Activated CD4-positive, alpha-beta memory T cell treated with anti-CD3 and anti-CD28 coated beads, Interleukin-2, amount 10 ng/mL, durations not matched to agents 7 days and 5 days (primary cell): Measurements from ENCODE around the gene AGBL1. TPM values are rescaled to one million over a fixed set of nuclear protein-coding genes. Genes with fewer than 3 reads are reported as not detected.

Experiments
- CTCF ChIA-PET: fragments of 350-600 bp; sonication (Branson Sonifier 250); formaldehyde crosslinking; loops from one replicate; lab custom pipeline; 2021; ENCODE audit warnings: antibody characterized with exemption, inconsistent platforms; lab: Charles Lee
- POLR2A ChIA-PET: fragments of 350-600 bp; sonication (Branson Sonifier 250); formaldehyde crosslinking; loops from one replicate; lab custom pipeline; 2021; ENCODE audit warnings: antibody characterized with exemption; lab: Charles Lee
- DNase-seq: peaks from one replicate; pipeline ENCODE4 v3.0.0-alpha.2; 2020
- H3K27ac Mint-ChIP-seq: one replicate; pipeline ENCODE4 v1.8.0; 2021; ENCODE audit warnings: mild to moderate bottlenecking, mixed read lengths
- H3K27me3 Mint-ChIP-seq: one replicate; pipeline ENCODE4 v1.8.0; 2021; ENCODE audit warnings: mixed read lengths
- H3K36me3 Mint-ChIP-seq: one replicate; pipeline ENCODE4 v1.8.0; 2021; ENCODE audit warnings: low read depth, mixed read lengths
- H3K4me1 Mint-ChIP-seq: one replicate; pipeline ENCODE4 v1.8.0; 2021; ENCODE audit warnings: mixed read lengths
- H3K4me3 Mint-ChIP-seq: one replicate; pipeline ENCODE4 v1.8.0; 2021; ENCODE audit warnings: mild to moderate bottlenecking, mixed read lengths
- H3K9me3 Mint-ChIP-seq: one replicate; pipeline ENCODE4 v1.8.0; 2021; ENCODE audit warnings: mixed read lengths
- total RNA-seq, 2 experiments: library from RNA; stranded (reverse); gene quantifications; one replicate each; pipeline ENCODE4 v1.2.3, GENCODE V29; 2021

Gene AGBL1
- total RNA-seq, 2 experiments from 2014 or later = not detected

DNA sequence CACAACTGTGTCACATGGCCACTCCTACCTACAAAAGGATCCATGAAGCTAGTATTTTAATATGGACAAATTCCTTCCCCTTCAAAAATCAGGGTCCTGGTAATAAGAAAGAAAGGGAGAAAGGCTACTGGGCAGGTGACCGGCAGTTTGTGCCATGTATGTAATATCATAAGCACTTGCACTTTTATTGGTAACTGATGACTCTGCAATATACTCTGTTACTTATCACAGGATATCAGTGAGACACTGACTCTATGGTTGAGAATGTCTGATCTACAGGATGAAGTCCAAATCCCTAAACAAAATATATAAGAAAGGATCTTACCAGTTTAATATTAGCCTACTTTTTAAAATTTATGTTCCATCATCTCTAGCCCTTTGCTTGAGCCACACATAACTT, 315.2 kb downstream of the AGBL1 start:
- H3K27me3 Mint-ChIP-seq = no peaks in the 10 kb centered on the region
- H3K4me1 Mint-ChIP-seq = no peaks in the 10 kb centered on the region
- ChIA-PET POLR2A (no interaction called here), CTCF (no interaction called here)
- DNase-seq = no peak
- H3K9me3 Mint-ChIP-seq = no peaks in the 10 kb centered on the region
- H3K36me3 Mint-ChIP-seq = no peaks in the 10 kb centered on the region
- H3K27ac Mint-ChIP-seq = no peak overlapping the region
- H3K4me3 Mint-ChIP-seq = no peak overlapping the region

DNA sequence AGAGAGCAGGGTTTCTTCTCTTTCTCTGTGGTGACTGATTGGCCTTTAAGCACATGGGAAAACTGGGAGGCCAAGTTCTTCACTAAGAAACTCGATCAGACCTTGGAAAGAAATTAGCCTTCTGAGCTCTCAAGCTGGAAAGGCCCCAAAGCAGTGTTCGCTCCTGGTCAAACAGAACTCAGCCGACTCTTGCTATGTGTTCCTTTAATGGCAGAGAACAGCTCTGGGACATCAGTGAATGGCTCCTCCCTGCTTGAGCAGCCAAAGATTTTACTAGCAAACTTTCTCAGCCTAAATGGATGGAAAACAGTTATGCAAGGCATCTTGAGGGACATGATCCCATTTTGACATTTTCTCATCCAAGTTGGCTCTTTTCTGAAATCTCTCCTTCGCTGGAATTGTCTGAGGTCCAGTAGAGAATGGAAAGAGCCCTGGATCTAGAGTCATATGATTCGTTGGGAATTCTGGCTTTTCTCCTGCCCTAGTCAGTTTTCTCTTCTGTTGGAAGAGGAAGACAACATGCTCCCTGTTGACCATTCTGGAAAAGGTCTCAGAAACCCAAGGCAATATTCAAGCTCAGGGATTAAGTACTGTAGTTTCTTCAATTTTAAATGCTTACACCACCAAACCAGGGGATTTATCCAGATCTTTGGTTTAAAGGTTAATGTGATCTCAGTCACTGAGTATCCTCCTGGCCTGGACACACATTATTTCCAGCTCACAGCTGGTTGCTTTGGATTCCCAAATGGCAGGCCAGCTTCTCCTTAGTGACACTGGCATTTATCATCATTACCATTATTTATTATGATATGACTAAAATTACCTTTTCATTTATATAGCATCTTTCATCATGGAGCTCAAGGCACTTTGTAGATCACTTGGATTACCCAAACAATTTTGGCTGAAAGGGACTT, 319.6 kb downstream of the AGBL1 start:
- no peaks in the 10 kb centered on the region for H3K9me3 Mint-ChIP-seq
- H3K4me1 Mint-ChIP-seq = no peaks in the 10 kb centered on the region
- no peaks in the 10 kb centered on the region for H3K36me3 Mint-ChIP-seq
- H3K27me3 Mint-ChIP-seq = no peaks in the 10 kb centered on the region
- no peak for DNase-seq
- CTCF ChIA-PET = no interaction called here
- POLR2A ChIA-PET = no interaction called here
- no peak overlapping the region for H3K27ac Mint-ChIP-seq
- no peak overlapping the region for H3K4me3 Mint-ChIP-seq

DNA sequence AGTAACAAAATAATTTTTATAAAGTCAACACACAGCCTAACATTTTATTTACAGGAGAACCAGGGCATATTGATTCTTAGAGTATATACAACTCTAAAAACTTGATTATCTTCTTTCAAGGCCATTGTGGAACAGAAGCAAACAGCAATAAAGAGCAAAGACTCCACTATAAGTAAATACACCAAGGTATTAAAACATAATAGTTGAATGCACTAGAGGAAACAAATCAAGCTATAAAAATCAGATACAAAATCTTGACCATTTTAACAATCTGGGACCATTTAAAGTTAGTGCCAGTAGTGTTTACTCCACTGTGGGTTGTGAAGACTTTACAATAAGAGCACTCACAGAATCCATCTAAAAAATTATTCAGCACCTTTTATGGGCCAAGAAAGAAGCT, 323.6 kb downstream of the AGBL1 start:
- Mint-ChIP-seq H3K4me1 (no peaks in the 10 kb centered on the region), H3K9me3 (no peaks in the 10 kb centered on the region), H3K27ac (no peak overlapping the region), H3K36me3 (no peaks in the 10 kb centered on the region), H3K4me3 (no peak overlapping the region), H3K27me3 (no peaks in the 10 kb centered on the region)
- ChIA-PET CTCF (no interaction called here), POLR2A (no interaction called here)
- DNase-seq = no peak

DNA sequence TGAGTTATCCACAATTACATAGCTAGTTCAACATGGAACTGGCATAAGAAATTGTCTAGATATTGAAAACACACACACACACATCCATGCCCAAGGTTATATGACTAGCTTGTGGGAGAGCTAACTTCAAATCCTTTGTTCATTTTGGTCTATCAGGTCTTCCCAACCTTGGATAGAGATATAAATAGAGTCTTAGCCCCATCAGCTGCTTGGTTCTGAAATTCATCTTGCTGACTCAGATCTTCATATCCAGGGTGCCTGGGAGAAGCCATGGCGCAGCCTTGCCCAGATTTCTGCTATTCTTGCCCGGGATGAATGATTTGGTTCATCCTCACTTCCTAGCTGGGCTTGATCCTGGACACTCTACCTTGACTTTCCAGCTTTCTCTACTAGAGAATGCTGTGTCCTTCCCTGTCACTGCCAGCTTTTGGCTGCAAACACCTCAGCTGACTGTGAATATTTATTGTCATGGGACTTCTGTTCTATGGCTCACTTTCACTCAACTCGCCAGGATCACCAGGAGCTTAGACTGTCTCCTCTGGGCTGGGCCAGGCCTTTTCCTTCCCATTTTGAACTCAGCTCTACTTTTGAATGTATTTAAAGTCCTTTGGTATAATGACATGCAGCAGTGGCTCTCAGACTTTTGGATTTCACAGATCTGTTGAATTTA, 324.4 kb downstream of the AGBL1 start:
- no peak for DNase-seq
- ChIA-PET POLR2A (no interaction called here), CTCF (no interaction called here)
- Mint-ChIP-seq H3K27me3 (no peaks in the 10 kb centered on the region), H3K4me3 (no peak overlapping the region), H3K9me3 (no peaks in the 10 kb centered on the region), H3K36me3 (no peaks in the 10 kb centered on the region), H3K4me1 (no peaks in the 10 kb centered on the region), H3K27ac (no peak overlapping the region)

DNA sequence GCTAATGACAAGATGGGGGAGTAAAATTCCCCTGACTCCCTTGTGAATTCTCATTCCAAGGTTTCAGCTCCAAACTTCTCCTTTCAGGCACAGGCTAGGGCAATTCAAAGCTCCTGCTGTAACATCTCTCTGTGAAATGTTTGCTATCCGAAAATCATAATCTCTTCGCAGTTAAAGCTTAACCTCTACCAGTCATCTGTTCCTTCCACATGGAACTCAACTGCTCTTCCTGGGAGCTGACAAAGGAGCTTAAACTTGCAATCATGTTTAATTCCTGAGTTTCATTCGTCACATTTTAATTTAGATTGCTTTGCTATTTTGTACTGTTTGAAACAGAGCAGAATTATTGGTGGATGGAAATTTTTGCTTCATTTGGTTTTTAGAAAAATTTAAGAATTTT, 328.6 kb downstream of the AGBL1 start:
- Mint-ChIP-seq H3K9me3 (no peaks in the 10 kb centered on the region), H3K36me3 (no peaks in the 10 kb centered on the region), H3K4me3 (no peak overlapping the region), H3K27me3 (no peaks in the 10 kb centered on the region), H3K27ac (no peak overlapping the region), H3K4me1 (no peaks in the 10 kb centered on the region)
- CTCF ChIA-PET = no interaction called here
- POLR2A ChIA-PET = no interaction called here
- DNase-seq = no peak

DNA sequence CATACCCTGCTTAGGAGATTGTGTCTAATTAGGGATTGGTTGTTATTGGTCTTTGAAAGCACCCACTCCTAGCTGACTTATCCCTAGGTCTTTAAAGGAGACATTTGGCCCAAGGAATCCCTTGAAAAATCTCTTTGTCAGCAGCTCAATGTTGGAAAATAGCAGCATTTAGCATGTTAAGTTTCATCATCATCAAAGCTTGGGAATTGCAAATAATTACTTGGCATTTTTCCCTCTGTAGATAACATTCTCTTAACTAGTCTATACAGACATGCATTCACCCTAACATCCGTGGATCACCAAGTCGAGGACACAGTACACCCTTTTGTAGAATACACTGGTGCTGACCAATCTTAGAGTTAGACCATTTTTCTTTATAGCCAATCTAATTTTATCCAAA, 332.2 kb downstream of the AGBL1 start:
- no peaks in the 10 kb centered on the region for H3K27me3 Mint-ChIP-seq
- ChIA-PET CTCF (no interaction called here), POLR2A (no interaction called here)
- no peak overlapping the region for H3K4me3 Mint-ChIP-seq
- H3K4me1 Mint-ChIP-seq = no peaks in the 10 kb centered on the region
- H3K9me3 Mint-ChIP-seq = no peaks in the 10 kb centered on the region
- H3K36me3 Mint-ChIP-seq = no peaks in the 10 kb centered on the region
- no peak for DNase-seq
- H3K27ac Mint-ChIP-seq = no peak overlapping the region

DNA sequence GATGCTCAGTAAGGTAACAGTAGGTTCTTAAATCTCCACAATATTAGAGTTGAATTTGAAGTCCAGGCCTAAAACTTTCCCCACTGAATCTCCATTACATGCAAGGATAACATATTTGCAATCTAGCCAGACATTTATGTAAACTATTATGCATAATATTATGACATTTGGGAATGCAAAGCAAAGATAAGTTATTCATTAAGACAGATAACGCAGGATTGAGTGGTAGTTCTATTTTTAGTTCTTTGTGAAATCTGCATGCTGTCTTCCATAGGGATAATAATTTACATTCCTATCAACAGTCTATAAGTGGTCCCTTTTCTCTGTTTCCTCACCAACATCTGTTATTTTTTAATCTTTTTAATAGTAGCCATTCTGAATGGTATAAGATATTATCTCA, 333.5 kb downstream of the AGBL1 start:
- DNase-seq = no peak
- no peaks in the 10 kb centered on the region for H3K4me1 Mint-ChIP-seq
- H3K27me3 Mint-ChIP-seq = no peaks in the 10 kb centered on the region
- no peaks in the 10 kb centered on the region for H3K36me3 Mint-ChIP-seq
- H3K27ac Mint-ChIP-seq = no peak overlapping the region
- H3K9me3 Mint-ChIP-seq = no peaks in the 10 kb centered on the region
- ChIA-PET CTCF (no interaction called here), POLR2A (no interaction called here)
- no peak overlapping the region for H3K4me3 Mint-ChIP-seq

DNA sequence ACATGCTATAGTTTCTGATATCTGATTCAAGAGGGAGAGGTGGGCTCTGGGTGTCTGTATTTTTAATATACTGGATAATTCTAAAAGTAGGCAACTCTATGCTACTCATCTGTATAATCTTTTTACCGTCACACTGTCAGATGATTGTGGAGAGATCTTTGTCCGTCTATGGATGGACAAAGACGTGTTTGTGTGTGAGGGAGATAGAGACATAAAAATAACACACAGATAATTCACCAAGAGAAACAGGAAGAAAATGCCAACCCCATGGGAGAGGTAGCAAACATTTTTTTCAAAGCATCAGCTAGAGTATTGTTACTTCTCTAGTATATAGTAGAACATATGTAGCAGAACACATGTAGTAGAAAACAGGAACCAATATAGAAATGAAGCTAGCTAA, 346.1 kb downstream of the AGBL1 start:
- Mint-ChIP-seq H3K9me3 (peaks cover 8% of the 10 kb centered on the region), H3K4me1 (no peaks in the 10 kb centered on the region), H3K4me3 (no peak overlapping the region), H3K27ac (no peak overlapping the region), H3K27me3 (no peaks in the 10 kb centered on the region), H3K36me3 (no peaks in the 10 kb centered on the region)
- no peak for DNase-seq
- ChIA-PET CTCF (no interaction called here), POLR2A (no interaction called here)

DNA sequence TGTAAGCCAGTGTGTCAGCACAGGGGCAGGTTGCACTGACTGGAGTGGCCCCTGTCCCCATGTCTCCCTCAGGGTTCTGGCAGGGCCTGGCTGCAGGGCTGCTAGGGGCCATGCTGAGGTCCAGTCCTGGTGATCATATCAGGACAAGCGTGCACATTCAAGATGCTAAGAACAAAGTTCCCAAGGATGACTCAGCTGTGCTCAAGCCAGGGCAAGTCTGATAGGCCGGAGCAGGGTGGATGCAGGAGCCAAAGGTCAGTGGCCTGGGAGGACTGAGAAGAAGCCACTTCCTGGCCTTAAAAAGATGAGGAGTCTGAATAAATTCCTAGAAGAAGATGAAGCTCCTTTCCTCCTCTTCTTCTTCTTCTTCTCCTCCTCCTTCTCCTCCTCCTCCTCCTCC, 353.2 kb downstream of the AGBL1 start:
- H3K9me3 Mint-ChIP-seq = no peaks in the 10 kb centered on the region
- DNase-seq = no peak
- no peak overlapping the region for H3K4me3 Mint-ChIP-seq
- no peak overlapping the region for H3K27ac Mint-ChIP-seq
- no peaks in the 10 kb centered on the region for H3K4me1 Mint-ChIP-seq
- no peaks in the 10 kb centered on the region for H3K36me3 Mint-ChIP-seq
- CTCF ChIA-PET = interaction anchor here (0.6 kb wide), 1 partner anchor 579 kb away, joined by 3 read pairs; no protein-coding TSS in a partner anchor
- POLR2A ChIA-PET = no interaction called here
- peaks cover 2% of the 10 kb centered on the region for H3K27me3 Mint-ChIP-seq

DNA sequence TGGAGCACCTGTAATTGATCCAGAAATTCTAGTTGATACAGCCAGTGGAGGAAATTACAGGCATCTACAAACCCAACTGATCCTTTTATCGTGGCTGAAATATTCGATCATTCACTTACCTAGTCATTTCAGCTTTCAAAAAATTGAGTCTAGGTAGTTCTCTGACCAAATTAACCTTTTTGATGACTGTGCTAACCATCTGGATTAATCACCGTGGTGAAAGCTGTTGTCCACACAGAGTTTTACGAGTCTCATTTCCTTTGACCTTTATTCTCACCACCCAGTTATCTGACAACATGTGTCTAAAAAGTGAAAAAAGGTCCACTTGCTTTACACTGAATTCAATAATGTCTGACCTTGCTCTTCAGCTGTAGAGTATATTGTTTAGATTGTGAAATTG, 354.3 kb downstream of the AGBL1 start:
- DNase-seq = no peak
- ChIA-PET CTCF (no interaction called here), POLR2A (no interaction called here)
- H3K4me1 Mint-ChIP-seq = no peaks in the 10 kb centered on the region
- H3K36me3 Mint-ChIP-seq = no peaks in the 10 kb centered on the region
- H3K27ac Mint-ChIP-seq = no peak overlapping the region
- H3K4me3 Mint-ChIP-seq = no peak overlapping the region
- H3K9me3 Mint-ChIP-seq = peaks cover 1% of the 10 kb centered on the region
- peaks cover 2% of the 10 kb centered on the region for H3K27me3 Mint-ChIP-seq

DNA sequence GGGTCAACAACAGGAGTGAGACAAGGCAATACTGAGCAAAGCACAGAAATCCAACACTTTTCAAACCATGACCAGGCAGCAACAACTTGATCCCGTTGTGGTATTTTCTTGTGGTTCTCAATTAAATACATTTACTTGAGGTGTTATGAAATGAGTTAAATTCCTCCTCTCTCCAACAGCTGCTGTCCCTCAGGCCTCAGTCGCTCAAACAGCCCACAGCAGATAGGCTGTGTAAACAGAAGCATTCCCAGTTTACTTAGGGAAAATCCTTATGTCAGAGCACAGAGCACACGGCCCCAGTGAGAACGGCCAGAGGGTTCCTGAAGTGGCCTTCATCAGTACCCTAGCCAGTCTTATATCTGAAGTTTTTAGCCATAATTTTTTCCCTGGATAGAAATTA, 359.9 kb downstream of the AGBL1 start:
- CTCF ChIA-PET = no interaction called here
- no peak for DNase-seq
- Mint-ChIP-seq H3K4me3 (no peak overlapping the region), H3K9me3 (peaks cover 6% of the 10 kb centered on the region), H3K27ac (no peak overlapping the region), H3K4me1 (no peaks in the 10 kb centered on the region), H3K36me3 (no peaks in the 10 kb centered on the region), H3K27me3 (peaks cover 2% of the 10 kb centered on the region)
- POLR2A ChIA-PET = no interaction called here

DNA sequence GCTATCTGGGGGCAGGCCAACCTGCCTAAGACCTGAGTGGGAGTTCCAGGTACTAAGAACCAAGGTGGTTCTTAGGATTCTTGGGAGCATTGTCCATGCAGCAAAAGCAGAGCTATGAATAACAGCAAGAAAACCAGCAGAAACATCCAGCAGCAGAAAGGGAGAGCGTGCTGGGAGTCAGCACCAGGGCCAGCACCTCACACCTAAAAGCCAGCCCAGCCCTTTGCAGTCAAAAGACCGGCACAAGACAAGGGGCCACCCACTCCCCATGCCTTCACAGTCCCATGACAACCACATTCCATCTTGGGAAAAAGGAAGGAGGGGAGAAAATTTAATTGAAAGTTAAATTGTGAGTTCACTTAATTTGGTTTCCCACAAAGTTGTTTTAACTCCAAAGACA, 364.9 kb downstream of the AGBL1 start:
- no peak overlapping the region for H3K4me3 Mint-ChIP-seq
- H3K9me3 Mint-ChIP-seq = no peaks in the 10 kb centered on the region
- H3K4me1 Mint-ChIP-seq = no peaks in the 10 kb centered on the region
- no peak overlapping the region for H3K27ac Mint-ChIP-seq
- no peaks in the 10 kb centered on the region for H3K27me3 Mint-ChIP-seq
- CTCF ChIA-PET = no interaction called here
- DNase-seq = no peak
- POLR2A ChIA-PET = no interaction called here
- no peaks in the 10 kb centered on the region for H3K36me3 Mint-ChIP-seq

DNA sequence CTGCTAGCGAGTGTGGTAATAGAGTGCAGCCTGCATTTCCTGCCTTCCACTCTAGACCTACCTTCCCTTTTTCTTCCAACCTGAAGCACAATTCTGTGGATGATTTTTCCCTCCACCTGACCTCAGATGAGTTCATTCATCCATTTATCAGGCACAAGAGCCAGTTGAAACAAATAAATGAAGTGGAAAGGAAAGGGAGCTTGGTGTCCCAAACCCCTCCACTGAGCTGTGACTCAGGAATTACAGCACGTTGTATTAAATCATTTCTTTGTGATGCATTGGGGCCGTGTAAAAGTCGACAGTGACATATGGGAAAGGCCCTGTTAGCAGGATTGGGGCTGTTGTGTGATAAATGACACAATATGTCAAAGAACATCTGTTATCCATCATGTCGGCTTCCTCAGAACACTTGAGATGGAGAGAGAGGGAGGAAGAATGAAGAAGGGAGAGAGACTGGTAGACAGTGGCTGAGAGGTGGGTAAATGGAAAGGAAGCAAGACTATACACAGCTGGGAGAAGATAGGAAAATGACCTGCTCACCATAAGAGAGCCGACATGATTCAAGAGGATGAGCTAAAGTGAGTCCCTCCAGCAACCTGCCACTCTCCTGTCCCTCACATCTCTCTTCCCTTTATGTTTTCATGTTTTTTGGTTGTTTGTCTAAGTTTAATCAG, 366.0 kb downstream of the AGBL1 start:
- H3K4me1 Mint-ChIP-seq = no peaks in the 10 kb centered on the region
- no peak overlapping the region for H3K27ac Mint-ChIP-seq
- H3K27me3 Mint-ChIP-seq = no peaks in the 10 kb centered on the region
- H3K36me3 Mint-ChIP-seq = no peaks in the 10 kb centered on the region
- no peaks in the 10 kb centered on the region for H3K9me3 Mint-ChIP-seq
- CTCF ChIA-PET = no interaction called here
- no peak for DNase-seq
- POLR2A ChIA-PET = no interaction called here
- H3K4me3 Mint-ChIP-seq = no peak overlapping the region
